Heart right ventricle (tissue), 16 donors: ENCODE measurements around the gene CCM2. TPM values are rescaled to one million over a fixed set of nuclear protein-coding genes. Genes with fewer than 3 reads are reported as not detected.

Source experiments
- ATAC-seq, 8 donors: fragments of 200-7000 bp; cut with Tn5 transposase; one replicate each; pipeline ENCODE4 v1.9.1; 2020; ENCODE audit warnings: mild to moderate bottlenecking in 8 of 8, moderate library complexity in 8 of 8, moderate number of reproducible peaks in 1 of 8
- DNase-seq, 2 donors: peaks; one replicate each; pipeline ENCODE4 v3.0.0-alpha.2; 2020
- H3K27ac ChIP-seq, 10 donors: fragments of 200-600 bp; sonication (generic) in 2 of 10; one replicate each; pipeline versions ENCODE4 v1.5.0 to v1.8.0; 2020 to 2022; ENCODE audit warnings: mild to moderate bottlenecking in 3 of 10
- H3K27me3 ChIP-seq, 7 donors: fragments of 200-600 bp; one replicate each; pipeline ENCODE4 v1.8.0; 2021 to 2022; ENCODE audit warnings: mild to moderate bottlenecking in 2 of 7
- H3K36me3 ChIP-seq, 9 donors: fragments of 200-600 bp; sonication (generic) in 1 of 9; one replicate each; pipeline versions ENCODE4 v1.5.0 to v1.8.0; 2020 to 2022; ENCODE audit warnings: mild to moderate bottlenecking in 2 of 9
- H3K4me1 ChIP-seq, 9 donors: fragments of 200-600 bp; sonication (generic) in 1 of 9; one replicate each; pipeline versions ENCODE4 v1.5.0 to v1.8.0; 2020 to 2022; ENCODE audit warnings: mild to moderate bottlenecking in 4 of 9
- H3K4me3 ChIP-seq, 10 donors: fragments of 200-600 bp; sonication (generic) in 2 of 10; one replicate each; pipeline versions ENCODE4 v1.5.0 to v1.8.0; 2020 to 2022; ENCODE audit warnings: mild to moderate bottlenecking in 7 of 10, moderate library complexity in 2 of 10
- H3K9me3 ChIP-seq, 11 donors: fragments of 200-600 bp in 10 of 11; sonication (generic) in 2 of 11; one replicate each; pipeline versions ENCODE4 v1.5.0 to v1.8.0; 2013 to 2022; ENCODE audit warnings: mild to moderate bottlenecking in 2 of 11, control low read depth in 1 of 11, moderate library complexity in 1 of 11
- CTCF ChIP-seq, 9 donors: fragments of 200-600 bp; sonication (generic) in 2 of 9; IDR thresholded peaks; one replicate each; pipeline versions ENCODE4 v1.5.0 to v1.8.0; 2021 to 2022; ENCODE audit warnings: antibody characterized with exemption in 9 of 9, mild to moderate bottlenecking in 5 of 9, moderate library complexity in 1 of 9
- WGBS, 2 donors: extraction: QIAGEN DNeasy Blood & Tissue Kit; methylation state at CpG; one replicate each; pipeline ENCODE4 v1.1.7; 2013; ENCODE audit warnings: inconsistent platforms in 1 of 2; 5-methylcytosine and 5-hydroxymethylcytosine counted together
- intact Hi-C, 10 donors: fragments of 100-400 bp; cut with DNase I; formaldehyde crosslinking; loops; one replicate each; pipeline versions ENCODE4 v1.11.1 to v1.14.2; 2022
- polyA plus RNA-seq, 2 donors: library from polyadenylated mRNA; stranded (reverse); fragments of 200-250 nt; gene quantifications; one replicate each; pipeline ENCODE4 v1.2.3, GENCODE V29; 2013
- total RNA-seq, 10 donors: library from RNA; stranded (reverse); fragmentation: NEBNext Ultra II Directional in 3 of 10; extraction: Animal tissue kit (Norgen Biotek cat#: 25700) in 3 of 10; gene quantifications; one replicate each; pipeline versions ENCODE4 v1.2.1 to v1.2.4, GENCODE V29; 2021 to 2023
- donor health status: Arrhythmogenic right ventricular cardiomyopathy.
- donor health status: ischemic (EF 13 %, LVEDD 7.1; RV severe dilation, severe dysfunction).
- donor health status: healthy with polysubstance abuse.
- donor health status: DM: no; HTN: yes; CAD: no.
- donor health status: DM: no; HTN: no; CAD: no.
- donor health status: ischemic (EF 25% LVEDD 6.9; RV normal size, moderate dysfunction).
- donor health status: ischemic (EF 25% LVEDD 5.7; RV mildly dilated, moderate dysfunction).
- donor health status: healthy.
- donor health status: DM: yes; HTN: yes; CAD: no.
- donor health status: Ischemic cardiomyopathy.
- donor health status: ischemic (EF 35%, LVEDD 5.7; RV mildly dilated, moderate dysfunction).
- donor health status: nonischemic (EF 11% LVEDD 7.7; RV severe dilation, severe dysfunction).
- donor health status: DM: yes; HTN: yes; CAD: no.
- donor health status: PGD.
- donor health status: ischemic (EF 29% LVEDD 5.4; RV normal size, mild dysfunction).
- donor health status: nonischemic (EF 23%, LVEDD 6.1; RV moderate dilation, normal function).

Gene CCM2
- total and polyA plus RNA-seq, 12 donors: 21.5 to 71.1 (median 25.7) TPM

- Histone ChIP-seq H3K36me3 (no peaks in the 10 kb centered on the region), H3K27me3 (peaks cover 0 to 11% (median 0%) of the 10 kb centered on the region in 7 donors), H3K9me3 (no peaks in the 10 kb centered on the region), H3K27ac (no peak overlapping the region), H3K4me3 (no peak overlapping the region), H3K4me1 (peaks cover 0 to 11% (median 0%) of the 10 kb centered on the region in 9 donors)
- TF ChIP-seq CTCF (IDR thresholded peaks at IDR 0.05): no peak
- intact Hi-C loops: no loop called here
- ATAC-seq (no peak), DNase-seq (no peak)
- WGBS, 2 donors: 90 to 94% methylated on average over 10 of the region's 10 CpGs
Observed at GRCh38 chr7:44956157-44956766, 43.7 kb upstream of the CCM2 start.

- TF ChIP-seq CTCF (IDR thresholded peaks at IDR 0.05): no peak
- H3K4me1 ChIP-seq: peaks cover 8 to 18% (median 11%) of the 10 kb centered on the region in 9 donors
- intact Hi-C loops: no loop called here
- DNase-seq: no peak
- H3K9me3 ChIP-seq: no peaks in the 10 kb centered on the region
- H3K4me3 ChIP-seq: no peak overlapping the region
- H3K36me3 ChIP-seq: peaks cover 0 to 7% (median 0%) of the 10 kb centered on the region in 9 donors
- 70 to 72% methylated on average over 8 of the region's 8 CpGs for WGBS, 2 donors
- no peak overlapping the region for H3K27ac ChIP-seq
- ATAC-seq: no peak
- peaks cover 4 to 24% (median 12%) of the 10 kb centered on the region in 7 donors for H3K27me3 ChIP-seq
Observed at GRCh38 chr7:44958645-44959344, 41.2 kb upstream of the CCM2 start.

GRCh38 chr7:44959433-44959951 is 40.5 kb upstream of the CCM2 start:
- 66 to 74% methylated on average over 8 of the region's 8 CpGs for WGBS, 2 donors
- Histone ChIP-seq H3K36me3 (peaks cover 0 to 7% (median 0%) of the 10 kb centered on the region in 9 donors), H3K4me3 (no peak overlapping the region), H3K4me1 (peaks cover 8 to 18% (median 11%) of the 10 kb centered on the region in 9 donors), H3K9me3 (no peaks in the 10 kb centered on the region), H3K27me3 (peaks cover 4 to 26% (median 12%) of the 10 kb centered on the region in 7 donors), H3K27ac (no peak overlapping the region)
- intact Hi-C loops: no loop called here
- TF ChIP-seq CTCF (IDR thresholded peaks at IDR 0.05): no peak
- DNase-seq (no peak), ATAC-seq (no peak)

GRCh38 chr7:44960011-44960580 is 39.9 kb upstream of the CCM2 start:
- intact Hi-C loops: no loop called here
- 78 to 84% methylated on average over 4 of the region's 4 CpGs for WGBS, 2 donors
- TF ChIP-seq CTCF (IDR thresholded peaks at IDR 0.05): no peak
- H3K27me3 ChIP-seq: peaks cover 4 to 30% (median 12%) of the 10 kb centered on the region in 7 donors
- H3K27ac ChIP-seq: no peak overlapping the region
- H3K4me1 ChIP-seq: peaks cover 8 to 18% (median 11%) of the 10 kb centered on the region in 9 donors
- no peaks in the 10 kb centered on the region for H3K9me3 ChIP-seq
- peaks cover 0 to 13% (median 0%) of the 10 kb centered on the region in 9 donors for H3K36me3 ChIP-seq
- no peak for ATAC-seq
- no peak for DNase-seq
- H3K4me3 ChIP-seq: no peak overlapping the region
